ENCODE measurements around the gene PER2. TPM values are rescaled to one million over a fixed set of nuclear protein-coding genes. Genes with fewer than 3 reads are reported as not detected.

Gene PER2
- total and polyA plus RNA-seq, 2 of the 13 experiments (the other 11 are each of a cell fraction or from before 2014, with no cell fraction given), result 5.1 to 9.4 TPM

DNA sequence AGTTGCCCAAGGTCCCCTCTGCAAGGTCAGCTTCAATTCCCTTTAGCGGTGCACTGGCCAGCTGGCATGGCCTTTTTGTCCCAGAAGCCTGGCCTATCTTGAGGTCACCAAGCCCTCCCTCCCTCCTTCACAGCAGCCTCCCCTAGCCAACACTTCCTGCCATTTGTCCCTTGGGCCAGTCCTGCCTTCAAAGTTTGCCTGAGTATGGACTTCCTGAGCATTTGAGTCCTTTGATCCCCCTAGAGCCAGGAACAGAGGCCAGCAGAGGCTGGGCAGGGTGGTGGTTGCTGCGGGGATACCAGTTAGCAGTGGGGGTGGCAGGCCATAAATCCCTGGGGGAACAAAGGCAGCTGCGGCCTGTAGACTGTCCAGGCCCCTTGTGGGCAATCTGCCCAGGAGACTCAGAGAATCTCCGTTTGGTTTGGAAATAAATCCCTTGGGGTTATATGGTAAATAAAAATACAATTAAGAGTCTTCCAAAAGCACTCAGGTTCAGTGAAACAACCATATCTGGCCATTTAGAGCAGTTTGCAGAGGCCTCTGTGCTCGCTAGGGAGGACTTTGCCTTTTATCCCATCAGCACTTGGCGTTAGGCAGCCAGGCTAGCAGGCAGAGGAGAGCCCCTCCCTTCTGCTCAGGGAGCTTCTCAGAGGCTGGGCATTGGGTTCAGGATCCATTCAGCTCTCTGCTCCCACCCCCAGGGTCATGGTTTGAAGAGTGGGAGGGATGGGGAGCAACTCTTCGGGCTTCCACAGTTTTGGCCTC lies 45.5 kb downstream of the PER2 start (continued):
- TF ChIP-seq HMGXB3 (CRISPR knock-in tag; IDR thresholded peaks at IDR 0.05; ENCODE audit: borderline replicate concordance), result no peak
- no peak for TF ChIP-seq ZNF720 (CRISPR knock-in tag; IDR thresholded peaks at IDR 0.05)
- TF ChIP-seq ELF1 (CRISPR knock-in tag; IDR thresholded peaks at IDR 0.05), result peak; percentile 22; the same call in 1 of the 2 replicates
- TF ChIP-seq CAMTA2 (CRISPR knock-in tag; IDR thresholded peaks at IDR 0.05; ENCODE audit: borderline replicate concordance), result no peak
- TF ChIP-seq NRL (CRISPR knock-in tag; IDR thresholded peaks at IDR 0.05; ENCODE audit: borderline replicate concordance), result 0 out of 2 replicates have a peak, but pooled peaks have one; percentile 70
- TF ChIP-seq ZNF383 (CRISPR knock-in tag; IDR thresholded peaks at IDR 0.05; ENCODE audit: borderline replicate concordance), result no peak
- no peak for TF ChIP-seq CHD2 (IDR thresholded peaks at IDR 0.05; ENCODE audit: low read depth, low read length)
- no peak for TF ChIP-seq ARHGAP35 (CRISPR knock-in tag; IDR thresholded peaks at IDR 0.05; ENCODE audit: borderline replicate concordance)
- TF ChIP-seq ZNF740 (CRISPR knock-in tag; IDR thresholded peaks at IDR 0.05), result peak; percentile 79
- TF ChIP-seq GABPB1 (CRISPR knock-in tag; IDR thresholded peaks at IDR 0.05), result peak; percentile 24; the same call in 1 of the 2 replicates
- no peak for TF ChIP-seq ZNF431 (CRISPR knock-in tag; IDR thresholded peaks at IDR 0.05; ENCODE audit: borderline replicate concordance, low read depth)
- TF ChIP-seq ZBTB20 (CRISPR knock-in tag; IDR thresholded peaks at IDR 0.05; ENCODE audit: borderline replicate concordance, low read depth), result no peak
- TF ChIP-seq ZNF644 (CRISPR knock-in tag; IDR thresholded peaks at IDR 0.05; ENCODE audit: low read depth), result 0 out of 2 replicates have a peak, but pooled peaks have one; percentile 52
- TF ChIP-seq, protein P1, sequence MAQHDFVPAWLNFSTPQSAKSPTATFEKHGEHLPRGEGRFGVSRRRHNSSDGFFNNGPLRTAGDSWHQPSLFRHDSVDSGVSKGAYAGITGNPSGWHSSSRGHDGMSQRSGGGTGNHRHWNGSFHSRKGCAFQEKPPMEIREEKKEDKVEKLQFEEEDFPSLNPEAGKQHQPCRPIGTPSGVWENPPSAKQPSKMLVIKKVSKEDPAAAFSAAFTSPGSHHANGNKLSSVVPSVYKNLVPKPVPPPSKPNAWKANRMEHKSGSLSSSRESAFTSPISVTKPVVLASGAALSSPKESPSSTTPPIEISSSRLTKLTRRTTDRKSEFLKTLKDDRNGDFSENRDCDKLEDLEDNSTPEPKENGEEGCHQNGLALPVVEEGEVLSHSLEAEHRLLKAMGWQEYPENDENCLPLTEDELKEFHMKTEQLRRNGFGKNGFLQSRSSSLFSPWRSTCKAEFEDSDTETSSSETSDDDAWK (CRISPR knock-in tag; IDR thresholded peaks at IDR 0.05), result no peak
